HAP-1 (cell line): ENCODE measurements around the gene IQSEC2.

Experiments used
- DNase-seq, 2 experiments: peaks; one replicate each; pipeline ENCODE4 v3.0.0-alpha.2; 2016 to 2020; ENCODE audit warnings: low spot score in 2 of 2
- H3K27me3 ChIP-seq: fragments of 250-450 bp; sonication (Bioruptor Pico); 2 replicates; pipeline ENCODE4 v1.5.1; 2020; ENCODE audit warnings: low read depth, mild to moderate bottlenecking, moderate library complexity
- H3K36me3 ChIP-seq: fragments of 250-450 bp; sonication (Bioruptor Pico); replicated peaks from 2 replicates; pipeline ENCODE4 v1.5.1; 2020; ENCODE audit warnings: mild to moderate bottlenecking
- H3K4me1 ChIP-seq: fragments of 250-450 bp; sonication (Bioruptor Pico); 2 replicates; pipeline ENCODE4 v1.5.1; 2020; ENCODE audit warnings: mild to moderate bottlenecking
- H3K4me3 ChIP-seq: fragments of 250-450 bp; sonication (Bioruptor Pico); 2 replicates; pipeline ENCODE4 v1.5.1; 2020; ENCODE audit warnings: mild to moderate bottlenecking, moderate library complexity
- H3K9me3 ChIP-seq: fragments of 250-450 bp; sonication (Bioruptor Pico); 2 replicates; pipeline ENCODE4 v1.5.1; 2020; ENCODE audit warnings: mild to moderate bottlenecking, moderate library complexity
- in situ Hi-C: fragments of 300-500 bp; cut with MboI; formaldehyde crosslinking; loops from 3 replicates; pipeline ENCODE4 v1.14.3; 2020; ENCODE audit warnings: low sequenced_read_pairs, inconsistent platforms, mixed read lengths

IQSEC2 gene

DNA sequence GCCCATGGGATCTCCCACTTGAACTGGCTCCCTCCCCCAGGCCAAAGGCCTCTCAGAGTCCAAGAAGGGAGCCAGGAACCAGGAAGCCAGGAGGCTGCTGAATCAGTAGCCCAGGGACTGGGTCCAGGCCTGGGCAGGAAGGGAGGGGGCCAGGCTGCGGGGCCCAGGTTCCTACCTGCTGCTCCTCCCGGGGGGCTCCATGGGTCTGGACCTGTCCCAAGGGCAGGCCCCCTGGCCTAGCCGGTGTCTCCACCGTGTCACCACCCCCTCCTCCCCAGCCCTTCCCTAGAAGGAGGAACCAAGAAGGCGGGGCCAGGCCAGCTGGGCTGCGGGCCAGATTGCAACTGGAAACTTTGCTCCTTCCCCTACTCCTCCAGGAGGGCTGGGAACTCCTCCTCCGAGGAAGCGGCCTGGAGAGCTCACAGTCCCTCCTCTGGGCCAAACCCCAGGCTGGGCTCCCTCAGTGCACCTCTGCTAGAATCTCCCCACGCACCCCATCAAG is at the start of gene IQSEC2:
Gene IQSEC2, minus strand, starts transcription at position 264 of the 502 bp plus-strand sequence.
- H3K4me3 ChIP-seq = peak within 1 kb of the TSS; percentile 28
- no peaks in the 10 kb centered on the region for H3K36me3 ChIP-seq
- in situ Hi-C loops = no loop called here
- no peaks in the 10 kb centered on the region for H3K9me3 ChIP-seq
- peak; percentile 87 to 93 for DNase-seq
- H3K4me1 ChIP-seq = peaks cover 7% of the 10 kb centered on the region
- no peaks in the 10 kb centered on the region for H3K27me3 ChIP-seq

DNA sequence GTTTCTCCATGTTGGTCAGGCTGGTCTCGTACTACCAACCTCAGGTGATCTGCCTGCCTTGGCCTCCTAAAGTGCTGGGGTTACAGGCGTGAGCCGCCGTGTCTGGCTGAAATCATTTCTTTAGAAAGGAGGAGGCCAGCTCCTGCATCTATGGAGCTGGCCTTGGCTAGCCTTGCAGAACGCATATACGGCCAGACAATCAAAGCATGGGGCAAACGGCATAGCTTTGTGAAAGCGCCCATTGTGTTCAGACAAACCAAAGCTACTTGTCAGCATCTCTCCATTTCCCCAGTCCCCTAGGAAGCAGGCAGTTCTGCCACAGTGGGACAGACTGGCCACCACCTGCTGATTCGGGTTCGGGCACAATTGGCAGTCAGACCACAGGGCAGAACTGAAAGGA is 48.9 kb upstream of the IQSEC2 start:
- no peaks in the 10 kb centered on the region for H3K4me1 ChIP-seq
- H3K4me3 ChIP-seq = no peak overlapping the region
- in situ Hi-C loops = no loop called here
- H3K36me3 ChIP-seq = no peaks in the 10 kb centered on the region
- no peak for DNase-seq
- H3K9me3 ChIP-seq = no peaks in the 10 kb centered on the region
- H3K27me3 ChIP-seq = peaks cover 83% of the 10 kb centered on the region

DNA sequence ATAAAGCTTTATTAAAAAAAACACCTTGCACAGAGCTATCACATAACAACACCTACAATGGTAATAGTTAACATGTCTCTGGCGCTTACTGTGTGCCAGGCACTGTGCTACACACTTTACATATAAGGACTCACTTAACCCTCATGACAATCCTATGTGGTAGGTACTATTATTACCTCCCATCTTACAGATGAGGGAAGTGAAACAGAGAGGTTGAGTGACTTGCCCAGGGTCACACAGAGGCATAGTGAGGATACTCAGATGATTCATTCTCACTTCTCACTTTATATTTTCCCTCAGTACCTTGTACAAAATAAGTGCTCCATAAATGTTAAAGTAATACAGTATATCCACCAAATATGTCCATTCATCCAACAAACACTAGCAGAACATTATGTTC is 43.4 kb upstream of the IQSEC2 start:
- DNase-seq = no peak
- H3K4me3 ChIP-seq = no peak overlapping the region
- H3K27me3 ChIP-seq = peaks cover 74% of the 10 kb centered on the region
- H3K4me1 ChIP-seq = peaks cover 7% of the 10 kb centered on the region
- in situ Hi-C loops = no loop called here
- no peaks in the 10 kb centered on the region for H3K9me3 ChIP-seq
- H3K36me3 ChIP-seq = no peaks in the 10 kb centered on the region

DNA sequence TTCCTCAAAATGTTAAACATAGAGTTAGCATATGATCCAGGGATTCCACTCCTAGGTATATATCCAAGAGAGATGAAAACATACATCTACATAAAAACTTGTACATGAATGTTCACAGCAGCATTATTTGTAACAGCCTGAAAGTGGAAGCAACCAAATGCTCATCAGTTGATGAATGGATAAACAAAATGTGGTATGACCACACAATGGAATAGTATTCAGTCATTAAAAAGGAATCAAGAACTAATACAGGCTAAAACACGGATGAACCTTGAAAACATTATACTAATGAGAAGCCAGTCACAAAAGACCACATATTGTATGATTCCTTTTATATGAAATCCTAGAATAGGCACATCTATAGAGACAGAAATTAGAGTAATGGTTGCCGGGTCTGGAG is 42.7 kb upstream of the IQSEC2 start:
- in situ Hi-C loops = no loop called here
- Histone ChIP-seq H3K4me1 (peaks cover 7% of the 10 kb centered on the region), H3K36me3 (no peaks in the 10 kb centered on the region), H3K4me3 (no peak overlapping the region), H3K9me3 (no peaks in the 10 kb centered on the region), H3K27me3 (peaks cover 70% of the 10 kb centered on the region)
- no peak for DNase-seq

DNA sequence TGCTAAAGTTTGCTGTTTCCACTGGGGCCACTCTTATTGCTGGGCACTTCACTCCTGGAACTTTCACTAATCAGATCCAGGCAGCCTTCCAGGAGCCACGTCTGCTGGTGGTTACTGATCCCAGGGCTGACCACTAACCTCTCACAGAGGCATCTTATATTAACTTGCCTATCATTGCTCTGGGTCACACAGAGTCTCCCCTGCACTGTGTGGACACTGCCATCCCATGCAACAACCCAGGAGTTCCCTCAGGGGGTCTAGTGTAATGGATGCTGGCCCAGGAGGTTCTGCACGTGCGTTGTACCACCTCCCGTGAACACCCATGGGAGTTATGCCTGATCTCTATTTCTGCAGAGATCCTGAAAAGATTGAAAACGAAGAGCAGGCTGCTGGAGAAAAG is 41.8 kb upstream of the IQSEC2 start:
- no peak for DNase-seq
- peaks cover 61% of the 10 kb centered on the region for H3K27me3 ChIP-seq
- in situ Hi-C loops = no loop called here
- no peaks in the 10 kb centered on the region for H3K36me3 ChIP-seq
- H3K4me3 ChIP-seq = no peak overlapping the region
- H3K4me1 ChIP-seq = peaks cover 7% of the 10 kb centered on the region
- H3K9me3 ChIP-seq = no peaks in the 10 kb centered on the region

DNA sequence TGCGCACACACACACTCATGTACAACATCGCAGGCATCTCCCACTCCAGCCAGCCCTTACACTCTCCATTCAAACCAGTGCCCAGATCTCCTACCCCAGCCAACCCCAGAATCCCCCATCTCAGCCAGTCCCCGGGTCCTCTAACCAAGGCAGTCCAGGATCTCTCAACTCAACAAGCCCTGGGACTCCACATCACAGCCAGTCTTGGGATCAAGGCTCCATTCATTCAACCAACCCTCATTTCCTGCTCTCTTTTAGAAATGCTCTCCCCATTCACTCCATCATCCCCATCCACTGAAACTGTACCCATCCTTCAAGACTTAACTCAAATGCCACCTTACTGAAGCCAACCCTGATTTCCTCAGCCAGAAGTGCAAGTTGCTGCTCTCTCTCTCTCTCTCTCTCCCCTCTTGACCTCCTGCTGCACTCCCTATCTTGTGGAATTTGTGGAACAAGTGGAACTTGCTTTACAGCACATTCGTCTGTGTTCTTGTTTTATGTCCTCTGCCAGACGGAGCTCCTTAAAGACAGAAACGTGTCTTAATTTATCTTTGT is 40.6 kb upstream of the IQSEC2 start:
- no peak overlapping the region; the same call in 1 of the 2 replicates for H3K4me3 ChIP-seq
- H3K36me3 ChIP-seq = no peaks in the 10 kb centered on the region
- no peak for DNase-seq
- in situ Hi-C loops = no loop called here
- peaks cover 7% of the 10 kb centered on the region for H3K4me1 ChIP-seq
- no peaks in the 10 kb centered on the region for H3K9me3 ChIP-seq
- peaks cover 51% of the 10 kb centered on the region for H3K27me3 ChIP-seq

DNA sequence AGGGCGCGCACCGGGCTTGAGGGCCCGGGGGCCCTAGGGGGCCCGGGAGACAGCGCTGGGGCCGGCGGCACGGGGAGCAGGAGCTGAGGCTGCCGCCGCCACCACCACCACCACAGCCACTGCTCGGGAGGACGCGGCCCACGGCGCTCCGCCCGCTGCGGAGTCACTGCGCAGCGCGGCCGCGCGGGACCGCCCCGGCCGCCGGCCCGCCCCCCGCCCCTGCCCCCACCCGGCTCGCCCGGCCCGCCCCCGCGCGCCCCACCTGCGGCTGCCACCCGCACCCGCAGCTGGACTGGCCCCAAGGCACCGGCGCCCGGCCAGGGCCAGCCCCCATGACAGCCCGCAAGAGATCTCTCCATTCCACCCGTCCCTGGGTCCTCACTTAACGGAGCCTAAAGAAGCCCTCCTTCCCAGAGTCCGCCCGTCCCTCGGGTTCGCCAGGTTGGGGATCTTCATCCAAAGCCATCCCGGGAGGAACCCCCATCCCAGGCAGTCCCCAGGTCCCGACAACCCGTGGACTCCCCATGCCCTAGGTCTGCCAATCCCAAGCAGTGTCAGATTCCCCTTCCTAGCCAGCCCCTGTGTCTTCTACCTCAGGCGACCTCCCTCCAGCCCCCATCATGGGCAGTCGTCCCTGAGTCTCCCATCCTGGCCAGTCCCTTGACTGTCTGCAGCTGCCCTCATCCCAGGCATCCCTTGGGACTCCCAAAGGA is 40.0 kb upstream of the IQSEC2 start:
- in situ Hi-C loops = no loop called here
- Histone ChIP-seq H3K27me3 (peaks cover 45% of the 10 kb centered on the region), H3K36me3 (no peaks in the 10 kb centered on the region), H3K4me1 (peaks cover 7% of the 10 kb centered on the region), H3K9me3 (no peaks in the 10 kb centered on the region), H3K4me3 (peak overlapping the region; percentile 46)
- peak in 1 of 2 experiments; percentile 43 for DNase-seq

DNA sequence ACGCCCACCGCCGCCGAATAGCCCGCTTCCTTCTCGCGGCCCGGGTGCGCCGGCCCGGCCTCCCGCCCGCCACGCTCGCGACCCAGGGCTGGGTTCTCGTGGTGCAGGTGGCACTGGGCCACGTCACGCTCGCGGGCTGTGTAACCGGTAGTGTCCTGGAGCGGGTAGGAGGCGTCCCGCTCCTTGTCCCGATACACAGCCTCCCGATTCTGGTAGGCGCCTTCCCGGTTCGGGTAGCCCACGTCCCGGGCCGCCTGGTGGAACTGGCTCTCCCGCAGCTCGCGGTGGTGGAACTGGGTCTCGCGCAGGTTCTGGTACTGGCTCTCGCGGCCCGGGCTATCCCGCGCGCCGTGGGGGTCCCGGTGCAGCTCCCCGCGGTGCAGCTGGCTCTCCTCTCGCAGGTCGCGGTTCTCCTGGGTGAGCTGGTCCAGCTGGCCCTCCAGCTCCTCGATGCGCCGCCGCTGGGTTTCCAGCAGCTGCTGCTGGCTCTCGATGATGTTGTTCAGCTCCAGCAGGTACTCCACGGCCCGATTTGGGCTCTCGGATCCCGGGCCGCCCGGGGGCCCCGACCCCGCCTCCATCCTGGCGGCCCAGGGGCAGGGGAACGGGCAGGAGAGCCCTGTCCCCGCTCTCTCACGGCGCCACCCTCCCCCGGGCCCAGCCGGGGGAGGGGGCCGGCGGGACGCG is 39.3 kb upstream of the IQSEC2 start:
- Histone ChIP-seq H3K9me3 (no peaks in the 10 kb centered on the region), H3K4me3 (peak overlapping the region; percentile 46), H3K4me1 (peaks cover 7% of the 10 kb centered on the region), H3K36me3 (no peaks in the 10 kb centered on the region), H3K27me3 (peaks cover 38% of the 10 kb centered on the region)
- in situ Hi-C loops = no loop called here
- peak in 1 of 2 experiments; percentile 40 for DNase-seq

DNA sequence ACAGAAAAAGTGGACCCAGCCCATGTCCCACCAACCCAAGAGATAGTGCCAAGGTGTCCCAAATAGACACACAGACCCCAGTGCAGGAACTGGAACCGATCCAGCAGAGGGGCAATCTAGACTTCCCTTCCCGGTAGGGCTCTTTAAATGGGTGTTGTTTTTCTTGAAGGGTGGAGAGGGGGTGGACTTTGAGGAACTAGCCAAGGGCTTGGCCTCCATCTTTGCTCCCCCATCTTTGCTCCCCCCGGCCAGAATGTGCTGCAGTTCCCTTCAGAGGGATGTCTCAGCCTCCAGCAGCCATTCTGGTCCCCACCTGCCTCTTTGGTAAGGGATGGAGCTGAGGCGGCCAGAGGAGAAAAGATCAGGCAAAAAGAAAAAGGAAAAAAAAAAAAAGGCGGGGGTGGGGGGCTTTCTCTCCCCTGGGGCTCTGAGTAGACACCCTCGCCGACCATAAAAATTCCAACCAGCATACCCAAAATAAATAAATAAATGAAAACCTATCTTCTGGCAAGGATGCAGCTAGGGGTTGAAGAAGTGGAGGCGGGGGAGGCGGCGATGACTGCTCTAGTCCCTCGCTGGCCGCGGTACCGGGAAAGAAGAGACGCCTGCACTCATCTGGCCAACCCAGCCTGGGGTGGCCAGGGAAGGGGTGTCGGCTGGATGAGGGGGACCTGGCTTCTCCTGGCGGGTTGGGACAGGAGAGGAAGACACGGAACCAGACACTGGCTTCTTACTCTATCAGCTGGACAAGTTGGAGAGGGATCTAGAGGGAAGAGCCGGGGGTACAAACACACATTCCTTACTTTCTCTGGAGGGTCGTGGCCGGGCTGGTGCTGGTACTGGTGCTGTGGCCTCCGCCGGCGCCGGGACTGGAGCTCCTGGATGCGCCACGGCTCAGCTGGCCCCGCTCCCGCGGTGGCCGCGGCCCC is 38.5 kb upstream of the IQSEC2 start:
- no peaks in the 10 kb centered on the region for H3K36me3 ChIP-seq
- H3K4me1 ChIP-seq = peaks cover 7% of the 10 kb centered on the region
- H3K9me3 ChIP-seq = no peaks in the 10 kb centered on the region
- peaks cover 31% of the 10 kb centered on the region for H3K27me3 ChIP-seq
- peak overlapping the region; percentile 46 for H3K4me3 ChIP-seq
- peak in 1 of 2 experiments; percentile 43 for DNase-seq
- in situ Hi-C loops = loop anchor here (10.0 kb wide), 2 partner anchors 125 to 165 kb away; no protein-coding TSS in a partner anchor

DNA sequence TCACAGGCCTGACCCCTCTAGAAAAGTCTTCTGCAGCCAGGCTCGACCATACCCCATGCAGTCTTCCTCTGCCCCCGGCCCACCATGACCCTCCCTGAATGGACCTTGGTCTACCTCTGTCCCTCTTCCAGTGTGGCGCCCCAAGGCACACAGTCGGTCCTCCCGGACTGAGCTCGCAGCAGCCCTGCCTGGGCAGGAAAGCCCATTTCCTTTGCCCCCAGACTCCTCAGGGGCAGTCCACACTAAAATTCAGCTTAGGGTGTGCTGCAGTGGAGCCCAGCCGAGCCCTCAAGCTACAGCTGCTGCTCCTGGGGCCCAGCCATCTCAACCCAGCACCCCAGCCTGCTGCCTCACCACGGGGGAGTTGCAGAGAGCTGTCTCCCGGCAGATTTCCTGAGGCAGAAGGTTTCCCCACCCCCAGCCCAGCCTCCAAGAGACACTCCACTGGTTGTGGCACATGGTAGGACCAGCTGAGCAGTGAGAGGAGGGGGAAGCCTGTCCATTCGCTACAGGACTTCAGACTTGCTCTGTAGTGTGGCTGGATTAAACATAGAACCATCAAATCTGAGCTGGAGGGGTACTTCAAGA is 37.5 kb upstream of the IQSEC2 start:
- H3K27me3 ChIP-seq = peaks cover 25% of the 10 kb centered on the region
- H3K9me3 ChIP-seq = no peaks in the 10 kb centered on the region
- in situ Hi-C loops = loop anchor here (10.0 kb wide), 2 partner anchors 126 to 166 kb away; no protein-coding TSS in a partner anchor
- no peak for DNase-seq
- H3K4me3 ChIP-seq = no peak overlapping the region
- H3K4me1 ChIP-seq = peaks cover 7% of the 10 kb centered on the region
- H3K36me3 ChIP-seq = no peaks in the 10 kb centered on the region

DNA sequence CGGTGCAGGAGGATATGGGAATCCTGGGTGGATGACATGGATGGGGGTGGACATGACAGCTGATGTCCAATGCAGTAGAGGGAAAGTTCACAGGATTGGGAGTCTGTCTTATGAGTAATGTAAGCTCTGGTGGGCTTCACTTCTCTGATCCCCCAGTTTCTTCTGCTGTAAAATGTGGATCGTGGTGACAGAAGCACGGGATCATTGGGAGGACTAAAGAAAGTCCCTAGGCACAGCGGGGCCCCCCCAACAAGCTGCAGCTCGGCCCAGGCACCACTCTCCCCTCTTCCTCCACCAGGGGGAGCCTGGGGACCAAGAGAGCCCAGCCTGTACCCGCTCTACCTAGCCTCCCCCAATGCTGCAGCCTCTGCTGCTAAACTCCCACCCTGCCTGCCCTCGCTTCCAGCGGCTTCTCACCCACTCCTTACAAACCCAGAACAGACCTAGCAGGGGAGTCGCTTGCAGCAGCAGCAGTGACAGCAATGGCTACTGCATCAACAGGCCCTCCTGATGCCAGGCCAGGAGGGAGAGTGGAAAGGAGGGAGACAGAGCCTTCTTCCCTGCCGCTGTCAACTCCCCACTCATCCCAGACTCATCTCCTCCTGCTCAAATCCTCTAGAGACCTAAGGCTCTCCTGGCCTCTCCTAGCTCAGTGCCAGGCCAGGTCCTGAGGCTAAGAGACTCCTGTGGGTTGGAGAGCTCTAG is 36.1 kb upstream of the IQSEC2 start:
- peaks cover 25% of the 10 kb centered on the region for H3K27me3 ChIP-seq
- in situ Hi-C loops = loop anchor here (10.0 kb wide), 2 partner anchors 127 to 167 kb away; no protein-coding TSS in a partner anchor
- H3K4me3 ChIP-seq = no peak overlapping the region
- no peaks in the 10 kb centered on the region for H3K36me3 ChIP-seq
- H3K9me3 ChIP-seq = no peaks in the 10 kb centered on the region
- peak; percentile 63 to 88 for DNase-seq
- H3K4me1 ChIP-seq = peaks cover 7% of the 10 kb centered on the region

DNA sequence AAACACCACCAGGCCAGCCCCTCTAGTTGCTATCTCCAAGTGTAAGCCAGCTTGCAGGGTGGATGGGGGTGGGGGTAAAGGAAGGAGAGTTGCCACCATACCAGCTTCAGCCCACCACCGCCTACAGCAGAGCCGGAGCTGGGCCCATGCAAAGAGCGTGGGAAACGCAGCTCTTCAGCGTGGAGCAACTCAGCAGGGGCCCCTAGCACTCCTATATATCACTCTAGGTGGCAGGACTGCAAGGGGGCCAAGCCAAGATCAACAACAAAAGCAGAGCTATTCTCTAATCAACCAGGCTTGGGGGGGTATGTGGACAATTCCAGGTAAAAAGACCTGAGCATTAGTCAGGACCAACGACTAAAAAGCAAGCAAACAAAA is 35.5 kb upstream of the IQSEC2 start:
- Histone ChIP-seq H3K36me3 (no peaks in the 10 kb centered on the region), H3K9me3 (no peaks in the 10 kb centered on the region), H3K4me3 (no peak overlapping the region), H3K4me1 (no peaks in the 10 kb centered on the region; the same call in 1 of the 2 replicates), H3K27me3 (peaks cover 20% of the 10 kb centered on the region)
- DNase-seq = no peak
- in situ Hi-C loops = loop anchor here (10.0 kb wide), 2 partner anchors 128 to 168 kb away; no protein-coding TSS in a partner anchor
